ENCODE results near the gene RAPGEF1.

- no peak for TF ChIP-seq CTCF (IDR thresholded peaks at IDR 0.05)
- TF ChIP-seq POLR2AphosphoS5 (IDR thresholded peaks at IDR 0.05): no peak
- no peak for TF ChIP-seq EP300 (IDR thresholded peaks at IDR 0.05)
These were observed 121.8 kb downstream of the RAPGEF1 start for GRCh38 chr9:131618071-131618479.
